GM23248 (cell line): ENCODE measurements around the gene ARMC7.

ENCODE experiments used
- EZH2 ChIP-seq: fragments of 200-600 bp; sonication (generic); IDR thresholded peaks from 2 replicates; pipeline ENCODE4 v1.6.1; 2018; ENCODE audit warnings: antibody characterized with exemption, mild to moderate bottlenecking; ENCODE audit not compliant: insufficient read depth, poor library complexity, severe bottlenecking
- EZH2phosphoT487 ChIP-seq: fragments of 200-600 bp; sonication (generic); IDR thresholded peaks from 2 replicates; pipeline ENCODE4 v1.6.1; 2018; ENCODE audit warnings: antibody characterized with exemption, moderate library complexity, mild to moderate bottlenecking, low read depth; ENCODE audit not compliant: insufficient read depth

GRCh38 chr17:75129576-75129975 is 19.8 kb downstream of the ARMC7 start:
- TF ChIP-seq EZH2phosphoT487 (no peak), EZH2 (no peak)
